Liver (tissue), 9 donors: ENCODE data around the gene MAPK6. TPM values are rescaled to one million over a fixed set of nuclear protein-coding genes. Genes with fewer than 3 reads are reported as not detected.
A peak's percentile ranks its signal among the peaks of the same experiment; 100 is the strongest.

Experiments
- DNase-seq: peaks from one replicate; pipeline ENCODE4 v3.0.0-alpha.2; 2017; ENCODE audit warnings: low spot score
- H3K27ac ChIP-seq, 2 donors: one replicate each; pipeline ENCODE4 v1.7.0; 2013; ENCODE audit warnings: inconsistent platforms in 2 of 2, low read length in 2 of 2, control low read depth in 1 of 2, low read depth in 1 of 2, mild to moderate bottlenecking in 1 of 2
- H3K27me3 ChIP-seq, 4 donors: one replicate each; pipeline versions ENCODE4 v1.6.1 to v1.7.0; 2013; ENCODE audit warnings: low read length in 3 of 4, inconsistent platforms in 1 of 4, mild to moderate bottlenecking in 1 of 4, moderate library complexity in 1 of 4; ENCODE audit not compliant: control insufficient read depth in 4 of 4, insufficient read depth in 4 of 4
- H3K36me3 ChIP-seq, 4 donors: one replicate each; pipeline versions ENCODE4 v1.6.1 to v1.7.0; 2013; ENCODE audit warnings: low read length in 3 of 4, mild to moderate bottlenecking in 3 of 4, low read depth in 1 of 4, moderate library complexity in 1 of 4; ENCODE audit not compliant: control insufficient read depth in 4 of 4, insufficient read depth in 3 of 4
- H3K4me1 ChIP-seq, 4 donors: one replicate each; pipeline versions ENCODE4 v1.6.1 to v1.7.0; 2013; ENCODE audit warnings: low read length in 3 of 4, mild to moderate bottlenecking in 3 of 4, moderate library complexity in 1 of 4; ENCODE audit not compliant: control insufficient read depth in 4 of 4, insufficient read depth in 4 of 4
- H3K4me3 ChIP-seq, 3 donors: one replicate each; pipeline versions ENCODE4 v1.6.1 to v1.7.0; 2013; ENCODE audit warnings: low read length in 3 of 3, control low read depth in 1 of 3, low read depth in 1 of 3, mild to moderate bottlenecking in 1 of 3
- H3K9ac ChIP-seq, 2 donors: one replicate each; pipeline ENCODE4 v1.7.0; 2013; ENCODE audit warnings: low read length in 2 of 2, mild to moderate bottlenecking in 2 of 2, moderate library complexity in 2 of 2, control low read depth in 1 of 2, low read depth in 1 of 2
- H3K9me3 ChIP-seq, 4 donors: one replicate each; pipeline versions ENCODE4 v1.6.1 to v1.7.0; 2013; ENCODE audit warnings: low read length in 3 of 4; ENCODE audit not compliant: control insufficient read depth in 4 of 4
- FOXA1 ChIP-seq: IDR thresholded peaks from 2 replicates; pipeline ENCODE4 v1.6.1; 2016; ENCODE audit warnings: antibody characterized with exemption
- FOXA2 ChIP-seq: IDR thresholded peaks from 2 replicates; pipeline ENCODE4 v1.6.1; 2016; ENCODE audit warnings: antibody characterized with exemption
- HNF4A ChIP-seq, 2 donors: conservative IDR thresholded peaks; 2 replicates each; pipeline ENCODE4 v1.6.1; 2016; ENCODE audit warnings: antibody characterized with exemption in 2 of 2, mild to moderate bottlenecking in 2 of 2
- JUND ChIP-seq, 2 donors: IDR thresholded peaks; 2 replicates each; pipeline ENCODE4 v1.6.1; 2016; ENCODE audit warnings: antibody characterized with exemption in 2 of 2
- NR2F2 ChIP-seq: IDR thresholded peaks from 2 replicates; pipeline ENCODE4 v1.6.1; 2016; ENCODE audit warnings: antibody characterized with exemption
- RAD21 ChIP-seq, 2 donors: IDR thresholded peaks; 2 replicates each; pipeline ENCODE4 v1.6.1; 2016; ENCODE audit warnings: antibody characterized with exemption in 2 of 2, mild to moderate bottlenecking in 2 of 2
- RXRA ChIP-seq, 2 donors: IDR thresholded peaks; 2 replicates each; pipeline ENCODE4 v1.6.1; 2017 to 2018; ENCODE audit warnings: antibody characterized with exemption in 2 of 2, mild to moderate bottlenecking in 1 of 2
- SP1 ChIP-seq: IDR thresholded peaks from 2 replicates; pipeline ENCODE4 v1.6.1; 2018; ENCODE audit warnings: antibody characterized with exemption, mild to moderate bottlenecking
- TAF1 ChIP-seq: conservative IDR thresholded peaks from 2 replicates; pipeline ENCODE4 v1.6.1; 2016; ENCODE audit warnings: antibody characterized with exemption, mild to moderate bottlenecking
- YY1 ChIP-seq: IDR thresholded peaks from 2 replicates; pipeline ENCODE4 v1.6.1; 2016; ENCODE audit warnings: antibody characterized with exemption, mild to moderate bottlenecking
- WGBS: extraction: QIAGEN DNeasy Blood & Tissue Kit; methylation state at CpG from one replicate; pipeline ENCODE4 v1.1.7; 2013; 5-methylcytosine and 5-hydroxymethylcytosine counted together
- polyA plus RNA-seq, 2 donors: library from polyadenylated mRNA; stranded (reverse) in 1 of 2; unstranded in 1 of 2; fragments of 200-250 nt in 1 of 2; fragments of >200 nt in 1 of 2; fragmentation: Nextera tagmentation in 1 of 2; extraction: Ambion mirVana in 1 of 2; gene quantifications; one replicate each; pipeline versions ENCODE4 v1.2.1 to v1.2.3, GENCODE V29; 2013 to 2015
- total RNA-seq, 2 donors: library from RNA; depleted of rRNA; stranded (reverse); fragments of >200 nt; gene quantifications; one replicate each; pipeline ENCODE4 v1.2.3, GENCODE V29; 2014
- TF ChIP-seq, protein P1 (sequence below): IDR thresholded peaks from 2 replicates; pipeline ENCODE4 v1.6.1; 2016; ENCODE audit warnings: antibody characterized with exemption
- TF ChIP-seq, protein P2 (sequence below): IDR thresholded peaks from 2 replicates; pipeline ENCODE4 v1.6.1; 2016; ENCODE audit warnings: antibody characterized with exemption
- TF ChIP-seq, protein P3 (sequence below): IDR thresholded peaks from 2 replicates; pipeline ENCODE4 v1.6.1; 2016; ENCODE audit warnings: antibody characterized with exemption
- TF ChIP-seq, protein P4 (sequence below): fragments of 150-350 bp; IDR thresholded peaks from 2 replicates; pipeline ENCODE4 v1.5.1; 2017; ENCODE audit warnings: improper control_type of control experiment, low read depth, low read length; ENCODE audit not compliant: missing input control
- donor health status: healthy.
- donor health status: healthy.
- donor health status: healthy.
- donor health status: healthy.
- donor health status: healthy.

MAPK6 gene
- total and polyA plus RNA-seq, 4 donors, result 9.7 to 47.8 (median 32.1) TPM

DNA sequence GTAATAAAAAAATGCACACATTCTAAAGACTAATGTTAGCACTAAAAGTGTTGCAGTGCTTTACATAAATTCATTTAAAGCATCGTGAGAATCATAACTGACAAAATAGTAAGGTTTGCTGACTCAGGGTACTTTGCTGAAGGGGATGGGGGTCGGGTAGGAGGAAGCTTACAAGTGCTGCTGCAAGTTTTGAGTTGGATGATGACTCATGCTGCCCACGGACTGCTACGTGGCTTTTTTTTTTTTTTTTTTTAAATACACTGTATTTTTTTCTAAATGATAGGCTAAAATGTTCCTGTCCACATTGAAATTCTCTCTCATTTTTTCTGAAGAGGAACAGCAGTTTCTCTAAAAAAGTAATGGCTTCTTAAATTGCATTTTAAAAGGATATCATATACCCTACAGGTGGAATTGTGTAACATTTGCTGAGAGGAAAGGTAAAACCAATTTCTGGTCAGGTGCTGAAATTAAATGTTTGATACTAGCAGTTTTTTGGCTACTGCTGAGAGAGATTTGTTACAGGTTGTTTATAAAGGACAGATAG lies 2.2 kb downstream of the MAPK6 start:
- Histone ChIP-seq H3K4me1 (peaks cover 0 to 31% (median 21%) of the 10 kb centered on the region in 4 donors), H3K9me3 (no peaks in the 10 kb centered on the region), H3K36me3 (no peaks in the 10 kb centered on the region), H3K27me3 (no peaks in the 10 kb centered on the region), H3K4me3 (peak overlapping the region; percentile 64 to 97 (median 70)), H3K9ac (peak overlapping the region; percentile 100), H3K27ac (peak overlapping the region; percentile 96 to 99)
- WGBS, result under 1% methylated on average over 4 of the region's 4 CpGs
- DNase-seq, result no peak
- TF ChIP-seq RAD21 (IDR thresholded peaks at IDR 0.05) (peak in 1 of 2 donors; percentile 19), JUND (IDR thresholded peaks at IDR 0.05) (peak; percentile 97 to 98), RXRA (IDR thresholded peaks at IDR 0.05) (no peak), FOXA2 (no peak), YY1 (peak; percentile 61), TAF1 (peak; percentile 18), HNF4A (conservative IDR thresholded peaks at IDR 0.05) (peak in 1 of 2 donors; percentile 21), NR2F2 (no peak)
- TF ChIP-seq, protein P1, sequence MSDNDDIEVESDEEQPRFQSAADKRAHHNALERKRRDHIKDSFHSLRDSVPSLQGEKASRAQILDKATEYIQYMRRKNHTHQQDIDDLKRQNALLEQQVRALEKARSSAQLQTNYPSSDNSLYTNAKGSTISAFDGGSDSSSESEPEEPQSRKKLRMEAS, result no peak
- TF ChIP-seq, protein P2, sequence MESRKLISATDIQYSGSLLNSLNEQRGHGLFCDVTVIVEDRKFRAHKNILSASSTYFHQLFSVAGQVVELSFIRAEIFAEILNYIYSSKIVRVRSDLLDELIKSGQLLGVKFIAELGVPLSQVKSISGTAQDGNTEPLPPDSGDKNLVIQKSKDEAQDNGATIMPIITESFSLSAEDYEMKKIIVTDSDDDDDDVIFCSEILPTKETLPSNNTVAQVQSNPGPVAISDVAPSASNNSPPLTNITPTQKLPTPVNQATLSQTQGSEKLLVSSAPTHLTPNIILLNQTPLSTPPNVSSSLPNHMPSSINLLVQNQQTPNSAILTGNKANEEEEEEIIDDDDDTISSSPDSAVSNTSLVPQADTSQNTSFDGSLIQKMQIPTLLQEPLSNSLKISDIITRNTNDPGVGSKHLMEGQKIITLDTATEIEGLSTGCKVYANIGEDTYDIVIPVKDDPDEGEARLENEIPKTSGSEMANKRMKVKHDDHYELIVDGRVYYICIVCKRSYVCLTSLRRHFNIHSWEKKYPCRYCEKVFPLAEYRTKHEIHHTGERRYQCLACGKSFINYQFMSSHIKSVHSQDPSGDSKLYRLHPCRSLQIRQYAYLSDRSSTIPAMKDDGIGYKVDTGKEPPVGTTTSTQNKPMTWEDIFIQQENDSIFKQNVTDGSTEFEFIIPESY, result no peak
- TF ChIP-seq, protein P3, sequence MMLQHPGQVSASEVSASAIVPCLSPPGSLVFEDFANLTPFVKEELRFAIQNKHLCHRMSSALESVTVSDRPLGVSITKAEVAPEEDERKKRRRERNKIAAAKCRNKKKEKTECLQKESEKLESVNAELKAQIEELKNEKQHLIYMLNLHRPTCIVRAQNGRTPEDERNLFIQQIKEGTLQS, result peak; percentile 84

DNA sequence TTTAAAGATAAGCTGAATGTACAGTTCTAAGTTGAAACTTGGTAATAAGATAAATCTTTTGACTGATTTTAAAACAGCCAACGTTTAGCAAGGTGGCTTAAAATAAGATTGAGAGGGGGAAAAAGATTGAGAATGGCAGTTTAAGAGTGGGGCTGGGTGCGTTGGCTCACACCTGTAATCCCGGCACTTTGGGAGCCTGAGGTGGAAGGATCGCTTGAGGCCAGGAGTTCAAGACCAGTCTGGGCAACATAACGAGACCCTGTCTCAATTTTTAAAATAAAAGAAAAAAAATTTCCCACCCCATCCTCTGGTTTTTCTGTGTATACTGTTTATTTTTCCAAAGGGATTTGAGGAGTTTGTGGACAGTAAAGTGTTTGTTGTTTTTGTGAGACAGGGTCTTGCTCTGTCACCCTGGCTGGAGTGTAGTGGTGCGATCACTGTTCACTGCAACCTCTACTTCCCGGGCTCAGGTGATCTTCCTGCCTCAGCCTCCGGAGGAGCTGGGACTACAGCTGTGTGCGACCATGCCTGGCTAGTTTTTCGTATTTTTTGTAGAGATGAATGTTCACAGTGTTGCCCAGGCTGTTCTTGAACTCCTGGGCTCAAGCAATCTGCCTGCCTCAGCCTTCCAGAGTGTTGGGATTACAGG lies 3.0 kb downstream of the MAPK6 start:
- Histone ChIP-seq H3K27me3 (no peaks in the 10 kb centered on the region), H3K27ac (peak overlapping the region; percentile 96 to 99), H3K9me3 (no peaks in the 10 kb centered on the region), H3K9ac (peak overlapping the region; percentile 95 to 100), H3K4me3 (peak overlapping the region in 2 of 3 donors; percentile 22 to 50), H3K36me3 (no peaks in the 10 kb centered on the region), H3K4me1 (peaks cover 0 to 31% (median 23%) of the 10 kb centered on the region in 4 donors)
- 32% methylated on average over 10 of the region's 10 CpGs for WGBS
- no peak for DNase-seq
- TF ChIP-seq, protein P4, sequence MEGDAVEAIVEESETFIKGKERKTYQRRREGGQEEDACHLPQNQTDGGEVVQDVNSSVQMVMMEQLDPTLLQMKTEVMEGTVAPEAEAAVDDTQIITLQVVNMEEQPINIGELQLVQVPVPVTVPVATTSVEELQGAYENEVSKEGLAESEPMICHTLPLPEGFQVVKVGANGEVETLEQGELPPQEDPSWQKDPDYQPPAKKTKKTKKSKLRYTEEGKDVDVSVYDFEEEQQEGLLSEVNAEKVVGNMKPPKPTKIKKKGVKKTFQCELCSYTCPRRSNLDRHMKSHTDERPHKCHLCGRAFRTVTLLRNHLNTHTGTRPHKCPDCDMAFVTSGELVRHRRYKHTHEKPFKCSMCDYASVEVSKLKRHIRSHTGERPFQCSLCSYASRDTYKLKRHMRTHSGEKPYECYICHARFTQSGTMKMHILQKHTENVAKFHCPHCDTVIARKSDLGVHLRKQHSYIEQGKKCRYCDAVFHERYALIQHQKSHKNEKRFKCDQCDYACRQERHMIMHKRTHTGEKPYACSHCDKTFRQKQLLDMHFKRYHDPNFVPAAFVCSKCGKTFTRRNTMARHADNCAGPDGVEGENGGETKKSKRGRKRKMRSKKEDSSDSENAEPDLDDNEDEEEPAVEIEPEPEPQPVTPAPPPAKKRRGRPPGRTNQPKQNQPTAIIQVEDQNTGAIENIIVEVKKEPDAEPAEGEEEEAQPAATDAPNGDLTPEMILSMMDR, result no peak
- no peak for TF ChIP-seq RAD21 (IDR thresholded peaks at IDR 0.05)
- no peak for TF ChIP-seq FOXA1
- no peak for TF ChIP-seq SP1
- no peak for TF ChIP-seq FOXA2
